G401 (cell line): ENCODE measurements around the gene TMF1. TPM values are rescaled to one million over a fixed set of nuclear protein-coding genes. Genes with fewer than 3 reads are reported as not detected.

Source experiments
- DNase-seq: peaks from one replicate; pipeline ENCODE4 v3.0.0-alpha.2; 2015; ENCODE audit warnings: low spot score
- in situ Hi-C: cut with HindIII; loops from 2 replicates; pipeline ENCODE4 v1.10.0; 2016; ENCODE audit warnings: low sequenced_read_pairs, mixed read lengths
- total RNA-seq: library from RNA; depleted of rRNA; stranded (reverse); fragments of >200 nt; shearing (Covaris generic); gene quantifications from 2 replicates; pipeline ENCODE4 v1.2.3, GENCODE V29; 2014

Gene TMF1
- total RNA-seq, 1 experiment from 2014 or later, result 7.5 TPM

- no peak for DNase-seq
- in situ Hi-C loops, result no loop called here
Observed at GRCh38 chr3:69082805-69083204, 30.7 kb upstream of the TMF1 start.

DNA sequence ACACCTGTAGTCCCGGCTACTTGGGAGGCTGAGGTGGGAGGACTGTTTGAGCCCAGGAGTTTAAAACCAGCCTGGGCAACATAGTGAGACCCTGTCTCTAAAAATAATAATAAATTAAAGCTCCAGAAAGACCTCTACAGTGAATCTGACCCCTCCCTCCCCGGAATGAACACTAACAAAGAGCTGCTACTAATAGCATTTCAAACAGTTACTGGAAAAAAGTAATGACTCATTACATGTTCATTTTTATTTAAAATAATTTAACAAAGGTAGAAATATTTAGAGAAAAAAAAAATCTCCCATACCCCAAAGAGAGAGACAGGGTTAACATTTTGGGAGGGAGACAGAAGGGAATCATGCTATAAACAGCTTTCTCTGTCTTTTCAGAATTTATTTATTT is 30.2 kb upstream of the TMF1 start:
- in situ Hi-C loops, result no loop called here
- DNase-seq, result no peak

DNA sequence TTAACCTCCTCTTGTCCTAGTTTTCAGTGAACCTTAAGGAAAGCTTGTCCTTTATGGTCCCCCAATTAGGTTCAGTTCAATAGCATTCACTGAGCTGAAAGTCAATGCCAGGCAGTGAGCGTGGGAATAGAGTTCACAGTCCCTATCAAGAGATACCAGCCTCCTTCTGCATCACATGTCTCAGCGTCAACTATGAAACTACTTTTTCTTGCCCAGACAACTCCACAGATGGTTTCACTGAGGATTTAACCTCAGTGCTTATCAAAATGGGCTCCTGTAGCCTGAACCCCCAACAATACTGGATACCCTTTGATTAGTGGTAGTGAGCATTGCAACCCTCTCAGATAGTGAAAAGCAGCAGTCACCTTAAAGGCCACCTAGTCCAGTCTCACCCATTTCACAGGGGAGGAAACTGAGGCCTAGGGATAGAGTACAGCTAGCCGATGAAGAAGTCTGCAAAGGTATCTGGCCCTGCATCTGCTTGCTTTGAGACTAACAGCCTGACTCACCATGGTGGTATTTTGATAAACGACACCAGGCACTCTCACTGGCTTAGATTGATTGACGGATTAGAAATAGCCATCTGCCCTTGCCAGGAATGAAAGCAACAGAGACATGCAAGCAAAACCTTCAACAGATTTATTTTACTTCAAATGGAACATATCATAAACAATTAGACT is 29.6 kb upstream of the TMF1 start:
- in situ Hi-C loops, result no loop called here
- DNase-seq, result no peak

DNA sequence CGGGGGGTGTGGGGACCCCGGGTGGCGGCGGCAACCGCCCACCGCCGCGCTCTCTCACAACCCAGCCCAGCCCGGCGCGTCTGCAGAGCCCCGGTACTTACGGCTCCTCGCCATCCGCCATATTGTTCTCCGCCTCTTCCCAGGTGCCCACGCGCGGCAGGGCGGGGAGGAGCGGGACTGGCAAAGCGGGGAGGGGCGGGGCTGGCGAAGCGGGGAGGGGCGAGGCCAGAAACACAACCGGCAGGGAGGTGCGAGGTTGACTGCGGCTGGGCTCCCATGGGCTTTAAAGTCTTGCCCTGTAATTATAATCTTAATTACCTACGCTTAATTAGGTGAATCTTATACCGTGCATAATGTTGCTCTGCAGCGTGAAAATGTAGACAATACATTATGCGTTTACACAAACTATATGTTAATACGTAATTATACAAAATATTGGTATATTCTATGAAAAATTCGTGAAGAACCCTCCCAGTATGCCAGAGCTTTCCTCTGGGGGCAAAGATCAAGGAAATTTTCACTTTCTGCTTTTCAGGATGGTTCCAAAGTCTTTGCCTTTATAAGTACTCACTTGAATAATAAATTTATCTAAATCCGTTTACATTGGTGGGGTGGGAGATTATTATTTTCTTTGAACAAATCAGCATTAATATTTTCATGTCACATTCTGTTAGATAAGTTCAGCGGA is 28.2 kb upstream of the TMF1 start, which contains the start of gene UBA3:
UBA3 (minus strand) TSS at position 133 of the 688 bp plus-strand sequence; CDS start at position 121, 12 bp downstream.
- DNase-seq, result peak; percentile 93
- in situ Hi-C loops, result no loop called here

- DNase-seq, result peak; percentile 19
- in situ Hi-C loops, result no loop called here
Observed at GRCh38 chr3:69079269-69080159, 27.4 kb upstream of the TMF1 start.

GRCh38 chr3:69072928-69073327 is 20.8 kb upstream of the TMF1 start:
- in situ Hi-C loops, result no loop called here
- DNase-seq, result no peak

GRCh38 chr3:69066121-69066520 is 14.0 kb upstream of the TMF1 start:
- in situ Hi-C loops, result no loop called here
- DNase-seq, result no peak

DNA sequence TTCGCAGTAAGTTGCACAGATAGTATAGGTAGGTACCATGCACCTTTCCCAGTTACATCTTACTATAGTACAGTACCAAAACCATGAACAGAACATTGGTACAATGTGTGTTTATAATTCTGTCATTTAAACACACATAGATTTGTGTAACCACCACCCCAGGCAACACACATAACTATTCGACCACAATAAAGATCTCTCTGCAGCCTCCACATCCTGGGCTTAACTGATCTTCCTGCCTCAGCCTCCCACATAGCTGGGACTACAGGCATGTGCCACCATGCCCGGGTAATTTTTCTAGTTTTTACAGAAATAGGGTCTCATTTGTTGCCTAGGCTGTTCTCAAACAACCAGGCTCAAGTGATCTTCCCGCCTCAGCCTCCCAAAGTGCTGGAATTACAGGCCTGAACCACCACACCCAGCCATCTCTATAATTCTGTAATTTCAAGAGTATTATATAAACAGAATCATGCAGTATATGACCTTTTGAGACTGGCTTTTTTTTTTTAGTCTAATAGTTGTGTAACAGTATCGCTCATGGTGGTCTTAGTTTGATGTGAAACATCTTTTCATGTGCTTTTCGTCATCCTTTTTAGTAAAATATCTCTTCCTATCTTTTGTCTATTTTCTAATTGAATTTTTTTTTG is 13.3 kb upstream of the TMF1 start:
- DNase-seq, result no peak
- in situ Hi-C loops, result no loop called here

GRCh38 chr3:69063636-69064035 is 11.5 kb upstream of the TMF1 start:
- in situ Hi-C loops, result no loop called here
- DNase-seq, result no peak

GRCh38 chr3:69059688-69060087 is 7.6 kb upstream of the TMF1 start:
- no peak for DNase-seq
- in situ Hi-C loops, result no loop called here

DNA sequence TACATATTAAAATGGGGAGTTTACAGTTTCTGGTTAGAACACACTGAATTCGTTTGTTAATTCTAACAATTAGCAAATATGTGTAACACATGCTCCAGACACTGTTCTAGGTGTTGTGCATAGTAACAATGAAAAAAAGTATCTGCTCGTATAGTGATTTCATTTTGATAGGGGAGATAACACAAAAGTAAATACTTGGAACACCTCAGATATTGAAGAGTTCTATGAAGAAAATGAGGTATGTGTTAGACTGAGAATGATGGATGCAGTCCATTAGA is 6.8 kb upstream of the TMF1 start:
- DNase-seq, result no peak
- in situ Hi-C loops, result no loop called here

- in situ Hi-C loops, result no loop called here
- no peak for DNase-seq
Observed at GRCh38 chr3:69058180-69058946, 6.2 kb upstream of the TMF1 start.

DNA sequence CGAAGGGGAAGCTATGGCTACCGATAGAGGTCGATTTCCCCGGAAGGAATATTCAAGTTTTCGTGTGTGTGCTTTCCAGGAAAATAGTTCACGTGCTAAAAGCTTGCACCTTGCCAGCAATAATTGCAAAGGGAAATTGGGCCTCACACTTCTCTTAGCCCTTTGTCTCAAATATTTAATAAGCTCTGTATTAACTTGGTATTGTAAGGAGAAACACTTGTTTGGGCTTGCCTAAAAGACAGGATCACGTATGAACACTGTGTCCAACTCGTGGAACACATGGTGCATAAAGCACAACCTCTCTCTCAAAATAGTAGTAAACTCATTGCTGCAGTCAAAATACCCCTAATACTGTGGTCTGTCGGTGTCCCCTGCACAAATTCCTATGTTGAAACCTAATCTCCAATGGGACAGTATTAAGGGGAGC is 352 bp upstream of the TMF1 start:
- DNase-seq, result no peak
- in situ Hi-C loops, result no loop called here

DNA sequence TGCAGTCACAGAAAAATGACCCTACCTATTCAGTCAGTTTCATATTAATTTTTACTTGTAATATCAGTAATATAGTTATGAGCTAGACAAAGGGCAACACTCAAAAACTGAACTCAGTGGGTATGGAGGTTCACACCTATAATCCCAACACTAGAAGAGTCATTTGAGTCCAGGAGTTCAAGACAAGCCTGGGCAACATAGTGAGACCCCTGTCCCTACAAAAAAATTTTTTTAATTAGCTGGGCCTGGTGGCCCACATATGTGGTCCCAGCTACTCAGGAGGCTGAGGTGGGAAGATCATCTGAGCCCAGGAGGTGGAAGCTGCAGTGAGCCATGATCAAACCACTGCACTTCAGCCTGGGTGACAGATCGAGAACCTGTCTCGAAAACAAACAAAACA is 3.1 kb downstream of the TMF1 start:
- no peak for DNase-seq
- in situ Hi-C loops, result no loop called here

DNA sequence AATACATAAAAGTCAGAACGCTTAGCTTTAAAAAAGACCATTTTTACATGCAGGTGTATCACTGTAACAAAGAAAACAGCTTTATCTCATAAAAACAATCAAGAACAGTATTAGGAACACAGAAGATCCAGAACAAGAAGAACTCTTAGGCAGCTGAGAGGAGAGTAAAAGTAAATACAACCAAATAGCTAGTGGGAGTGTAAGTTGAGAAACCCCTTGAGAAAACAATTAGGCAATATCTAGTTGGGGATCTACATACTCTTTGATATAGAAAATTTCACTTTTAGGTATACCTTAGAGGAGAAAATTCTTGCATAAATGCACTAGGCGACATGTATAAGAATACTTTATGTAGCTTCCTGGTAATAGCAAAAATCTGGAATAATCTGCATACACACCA is 7.5 kb downstream of the TMF1 start:
- in situ Hi-C loops, result no loop called here
- DNase-seq, result no peak

- in situ Hi-C loops, result no loop called here
- DNase-seq, result no peak
Observed at GRCh38 chr3:69033470-69033869, 18.7 kb downstream of the TMF1 start.

DNA sequence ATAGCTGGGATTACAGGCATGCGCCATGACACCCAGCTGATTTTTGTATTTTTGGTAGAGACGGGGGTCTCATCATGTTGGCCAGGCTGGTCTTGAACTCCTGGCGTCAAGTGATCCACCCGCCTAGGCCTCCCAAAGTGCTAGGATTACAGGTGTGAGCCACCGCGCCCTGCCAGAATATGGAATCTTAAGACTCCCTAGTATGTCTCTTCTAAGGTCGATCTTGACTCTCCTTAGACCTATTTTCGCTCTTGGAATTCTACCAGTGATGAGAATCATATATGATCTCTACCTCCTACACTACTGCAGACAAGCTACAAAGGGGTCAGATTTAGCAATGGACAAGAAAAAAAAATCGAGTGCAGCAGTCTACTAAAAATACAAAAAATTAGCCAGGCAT is 19.4 kb downstream of the TMF1 start:
- in situ Hi-C loops, result no loop called here
- no peak for DNase-seq

DNA sequence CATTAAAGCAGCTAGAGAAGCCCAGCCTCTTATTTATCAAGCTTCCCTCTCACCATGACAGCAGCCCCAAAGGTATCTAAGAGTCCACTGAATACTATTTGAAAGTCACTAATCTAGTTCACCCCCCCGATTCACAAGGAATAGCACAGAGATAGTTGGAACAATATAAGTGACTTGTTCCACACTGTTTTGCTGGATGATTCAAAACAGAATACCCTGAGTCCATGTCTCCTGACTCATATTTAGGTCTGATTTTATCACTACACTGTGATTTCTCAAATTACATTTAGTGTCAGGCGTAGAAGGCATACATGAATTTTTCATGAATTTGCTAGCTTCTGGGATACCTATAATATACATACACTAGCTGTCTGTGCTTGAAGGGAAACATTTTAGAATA is 20.0 kb downstream of the TMF1 start:
- in situ Hi-C loops, result no loop called here
- DNase-seq, result no peak

DNA sequence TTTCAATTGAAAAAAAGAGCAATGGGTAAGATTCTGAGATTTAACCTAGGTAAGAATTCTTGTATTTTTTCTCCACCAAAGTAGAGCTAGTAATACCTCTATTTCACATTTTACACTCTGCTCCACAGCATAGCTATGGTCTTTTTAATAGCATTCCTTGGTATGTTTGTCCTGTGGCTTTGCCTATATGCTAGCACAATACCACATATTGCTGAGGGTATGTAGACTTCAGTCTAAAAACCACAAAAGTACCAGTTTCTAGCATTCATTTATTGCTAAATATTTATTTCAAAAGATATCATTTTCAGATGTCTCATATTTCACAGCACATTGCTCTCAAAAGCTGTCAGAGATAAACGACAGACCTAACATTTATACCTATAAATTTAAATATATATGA is 20.5 kb downstream of the TMF1 start:
- in situ Hi-C loops, result no loop called here

More for the DNA sequence above, 20.5 kb downstream of the TMF1 start:
- no peak for DNase-seq
